HG03064 (cell line): ENCODE measurements around the gene ANKRD10.

ENCODE experiments used
- ATAC-seq: cut with Tn5 transposase; IDR thresholded peaks from one replicate; pipeline ENCODE4 v1.9.1; 2021; ENCODE audit warnings: low read depth; ENCODE audit not compliant: unreplicated experiment

ANKRD10 gene

GRCh38 chr13:110835721-110836604 lies 78.9 kb downstream of the ANKRD10 start:
- no peak for ATAC-seq

GRCh38 chr13:110834572-110834971 lies 80.3 kb downstream of the ANKRD10 start:
- ATAC-seq: no peak

GRCh38 chr13:110832531-110832930 lies 82.3 kb downstream of the ANKRD10 start:
- ATAC-seq: no peak

GRCh38 chr13:110832205-110832479 lies 82.7 kb downstream of the ANKRD10 start:
- no peak for ATAC-seq

- ATAC-seq: no peak
Measured at GRCh38 chr13:110831437-110832204, 83.2 kb downstream of the ANKRD10 start.

- no peak for ATAC-seq
Measured at GRCh38 chr13:110830800-110831371, 84.0 kb downstream of the ANKRD10 start.

- no peak for ATAC-seq
Measured at GRCh38 chr13:110830331-110830730, 84.5 kb downstream of the ANKRD10 start.

- no peak for ATAC-seq
Measured at GRCh38 chr13:110829486-110829885, 85.4 kb downstream of the ANKRD10 start.

GRCh38 chr13:110828705-110829104 lies 86.2 kb downstream of the ANKRD10 start:
- no peak for ATAC-seq
